Stomach (tissue), 9 donors: ENCODE measurements around the gene POU3F1. TPM values are rescaled to one million over a fixed set of nuclear protein-coding genes. Genes with fewer than 3 reads are reported as not detected.

Experiments used
- DNase-seq, 2 donors: peaks; one replicate each; pipeline versions ENCODE4 v3.0.0 to v3.0.0-alpha.2; 2013 to 2019
- H3K27ac ChIP-seq, 5 donors: fragments of 200-600 bp in 4 of 5; sonication (generic) in 4 of 5; one replicate each; pipeline ENCODE4 v1.5.1; 2013 to 2019; ENCODE audit warnings: mild to moderate bottlenecking in 1 of 5, moderate library complexity in 1 of 5
- H3K27me3 ChIP-seq, 3 donors: fragments of 200-600 bp; sonication (generic); one replicate each; pipeline ENCODE4 v1.5.1; 2017 to 2019; ENCODE audit warnings: mixed run types in 1 of 3
- H3K36me3 ChIP-seq, 4 donors: fragments of 200-600 bp; sonication (generic); 1 replicate in 3 of 4; 2 replicates in 1 of 4; pipeline ENCODE4 v1.5.1; 2016 to 2019
- H3K4me1 ChIP-seq, 4 donors: fragments of 200-600 bp; sonication (generic); one replicate each; pipeline ENCODE4 v1.5.1; 2016 to 2019
- H3K4me3 ChIP-seq, 4 donors: fragments of 200-600 bp; sonication (generic) in 3 of 4; one replicate each; pipeline ENCODE4 v1.5.1; 2016 to 2019; ENCODE audit warnings: mild to moderate bottlenecking in 1 of 4
- H3K9me3 ChIP-seq, 4 donors: fragments of 200-600 bp; sonication (generic); one replicate each; pipeline ENCODE4 v1.5.1; 2016 to 2019
- CTCF ChIP-seq, 7 experiments: fragments of 450-650 bp in 4 of 7; fragments of 200-600 bp in 3 of 7; sonication (generic) in 3 of 7; IDR thresholded peaks; one replicate each; pipeline ENCODE4 v1.5.1; 2016 to 2019; ENCODE audit warnings: antibody characterized with exemption in 7 of 7, control low read depth in 2 of 7, mild to moderate bottlenecking in 1 of 7
- EP300 ChIP-seq: sonication (generic); formaldehyde crosslinking; IDR thresholded peaks from one replicate; pipeline ENCODE4 v1.6.1; 2017; ENCODE audit warnings: antibody characterized with exemption
- POLR2A ChIP-seq, 4 donors: fragments of 450-650 bp; IDR thresholded peaks; one replicate each; pipeline ENCODE4 v1.6.1; 2016; ENCODE audit warnings: antibody characterized with exemption in 4 of 4, control low read depth in 2 of 4, mild to moderate bottlenecking in 1 of 4, moderate library complexity in 1 of 4
- POLR2AphosphoS5 ChIP-seq, 3 donors: sonication (generic); formaldehyde crosslinking; IDR thresholded peaks; one replicate each; pipeline ENCODE4 v1.6.1; 2016; ENCODE audit warnings: antibody characterized with exemption in 3 of 3
- WGBS, 5 donors: extraction: QIAGEN DNeasy Blood & Tissue Kit in 3 of 5; methylation state at CpG; one replicate each; pipeline versions ENCODE4 v1.1.5 to v1.1.7; 2013 to 2018; 5-methylcytosine and 5-hydroxymethylcytosine counted together
- intact Hi-C: fragments of 100-400 bp; cut with DNase I; formaldehyde crosslinking; loops from one replicate; pipeline ENCODE4 v1.15.1; 2023; ENCODE audit warnings: low total_unique reads
- polyA plus RNA-seq, 3 donors: library from polyadenylated mRNA; stranded (reverse); fragments of 200-250 nt; gene quantifications; one replicate each; pipeline ENCODE4 v1.2.3, GENCODE V29; 2013
- total RNA-seq, 5 donors: library from RNA; depleted of rRNA; stranded (reverse); fragments of >200 nt; gene quantifications; one replicate each; pipeline versions ENCODE4 v1.1.0 to v1.2.3, GENCODE V29; 2014 to 2016
- donor health status: healthy with polysubstance abuse.
- donor health status: Bipolar disorder and iron deficiency.
- donor health status: healthy.

The POU3F1 gene
- total and polyA plus RNA-seq, 8 donors: 0.20 TPM; not detected in 7

- TF ChIP-seq POLR2A (IDR thresholded peaks at IDR 0.05): no peak
- no peak for TF ChIP-seq CTCF (IDR thresholded peaks at IDR 0.05)
- no peak for TF ChIP-seq EP300
- TF ChIP-seq POLR2AphosphoS5 (IDR thresholded peaks at IDR 0.05): no peak
- peaks cover 0 to 28% (median 8%) of the 10 kb centered on the region in 3 donors for H3K27me3 ChIP-seq
- H3K36me3 ChIP-seq: no peaks in the 10 kb centered on the region
- H3K27ac ChIP-seq: no peak overlapping the region
- H3K9me3 ChIP-seq: no peaks in the 10 kb centered on the region
- 63 to 84% (median 75%) methylated on average over 5 of the region's 5 CpGs for WGBS, 5 donors
- DNase-seq: no peak
- intact Hi-C loops: no loop called here
- no peaks in the 10 kb centered on the region for H3K4me1 ChIP-seq
- no peak overlapping the region for H3K4me3 ChIP-seq
These were observed 17.0 kb upstream of the POU3F1 start for GRCh38 chr1:38063616-38064015.

GRCh38 chr1:38062361-38063288 lies 16.0 kb upstream of the POU3F1 start:
- H3K4me1 ChIP-seq: no peaks in the 10 kb centered on the region
- no peaks in the 10 kb centered on the region for H3K9me3 ChIP-seq
- no peak overlapping the region for H3K27ac ChIP-seq
- H3K4me3 ChIP-seq: no peak overlapping the region
- DNase-seq: no peak
- 74 to 83% (median 80%) methylated on average over 5 to 6 of the region's 6 CpGs for WGBS, 5 donors
- TF ChIP-seq POLR2AphosphoS5 (IDR thresholded peaks at IDR 0.05) (no peak), EP300 (no peak), CTCF (IDR thresholded peaks at IDR 0.05) (no peak), POLR2A (IDR thresholded peaks at IDR 0.05) (no peak)
- H3K27me3 ChIP-seq: peaks cover 0 to 18% (median 0%) of the 10 kb centered on the region in 3 donors
- no peaks in the 10 kb centered on the region for H3K36me3 ChIP-seq
- intact Hi-C loops: no loop called here

- Histone ChIP-seq H3K27me3 (peaks cover 0 to 11% (median 0%) of the 10 kb centered on the region in 3 donors), H3K4me1 (no peaks in the 10 kb centered on the region), H3K27ac (no peak overlapping the region), H3K36me3 (no peaks in the 10 kb centered on the region), H3K9me3 (no peaks in the 10 kb centered on the region), H3K4me3 (no peak overlapping the region)
- TF ChIP-seq CTCF (IDR thresholded peaks at IDR 0.05): no peak
- no peak for TF ChIP-seq POLR2AphosphoS5 (IDR thresholded peaks at IDR 0.05)
- TF ChIP-seq EP300: no peak
- TF ChIP-seq POLR2A (IDR thresholded peaks at IDR 0.05): no peak
- intact Hi-C loops: no loop called here
- DNase-seq: no peak
- 63 to 73% (median 66%) methylated on average over 7 of the region's 7 CpGs for WGBS, 5 donors
These were observed 15.3 kb upstream of the POU3F1 start for GRCh38 chr1:38061883-38062328.

GRCh38 chr1:38061290-38061689 lies 14.7 kb upstream of the POU3F1 start:
- 90 to 100% (median 95%) methylated on average over 1 of the region's 1 CpG for WGBS, 5 donors
- intact Hi-C loops: no loop called here
- no peak for DNase-seq
- Histone ChIP-seq H3K27me3 (peaks cover 0 to 9% (median 0%) of the 10 kb centered on the region in 3 donors), H3K27ac (no peak overlapping the region), H3K4me1 (no peaks in the 10 kb centered on the region), H3K4me3 (no peak overlapping the region), H3K9me3 (no peaks in the 10 kb centered on the region), H3K36me3 (no peaks in the 10 kb centered on the region)
- no peak for TF ChIP-seq POLR2AphosphoS5 (IDR thresholded peaks at IDR 0.05)
- TF ChIP-seq CTCF (IDR thresholded peaks at IDR 0.05): no peak
- TF ChIP-seq EP300: no peak
- no peak for TF ChIP-seq POLR2A (IDR thresholded peaks at IDR 0.05)
